HG02610 (cell line): Measurements from ENCODE around the gene LRBA.

Experiments
- ATAC-seq: cut with Tn5 transposase; IDR thresholded peaks from one replicate; pipeline ENCODE4 v1.9.1; 2021; ENCODE audit warnings: mild to moderate bottlenecking, moderate library complexity; ENCODE audit not compliant: unreplicated experiment

Gene LRBA

DNA sequence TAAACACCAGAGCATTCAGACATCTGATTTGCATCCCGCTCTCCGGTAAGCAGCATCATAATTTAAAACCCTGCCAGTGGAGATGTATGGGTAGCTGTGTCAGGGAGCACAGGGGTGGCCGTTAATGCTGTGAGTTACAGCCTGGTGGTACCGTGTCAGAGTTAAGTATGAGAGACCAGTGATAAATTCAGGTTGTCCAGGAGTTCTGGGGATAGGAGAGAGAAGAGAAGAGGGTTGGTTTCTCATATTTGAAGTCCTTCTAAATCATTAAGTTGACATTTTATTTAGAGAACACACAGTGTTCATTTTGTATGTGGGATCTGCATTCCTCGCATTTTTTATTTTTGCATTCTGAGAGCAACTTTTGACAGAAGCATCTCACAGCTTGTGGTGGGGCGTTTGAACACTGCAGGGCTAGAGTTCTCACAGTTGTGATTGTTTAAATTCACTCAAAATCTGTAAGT is 779.2 kb downstream of the LRBA start:
- no peak for ATAC-seq

- no peak for ATAC-seq
Observed at GRCh38 chr4:150235317-150235716, 779.8 kb downstream of the LRBA start.

GRCh38 chr4:150234246-150234645 is 780.8 kb downstream of the LRBA start:
- no peak for ATAC-seq

DNA sequence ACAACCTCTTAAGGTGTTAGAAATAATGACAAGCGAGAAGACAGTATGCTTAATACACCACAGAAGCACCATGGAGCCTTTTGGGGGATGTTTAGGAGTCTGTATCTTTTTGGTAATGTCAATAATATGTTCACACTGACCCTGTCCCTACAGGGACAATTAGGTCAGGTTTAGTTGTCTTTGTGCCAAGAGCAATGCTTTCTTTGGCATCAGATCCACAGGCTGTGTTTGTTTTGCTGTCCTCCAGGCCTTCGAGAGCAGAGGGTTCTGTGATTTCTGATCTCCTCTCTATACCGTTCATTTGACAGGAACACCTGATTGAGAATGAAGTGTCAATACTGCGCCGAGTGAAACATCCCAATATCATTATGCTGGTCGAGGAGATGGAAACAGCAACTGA is 783.1 kb downstream of the LRBA start:
- ATAC-seq: no peak

DNA sequence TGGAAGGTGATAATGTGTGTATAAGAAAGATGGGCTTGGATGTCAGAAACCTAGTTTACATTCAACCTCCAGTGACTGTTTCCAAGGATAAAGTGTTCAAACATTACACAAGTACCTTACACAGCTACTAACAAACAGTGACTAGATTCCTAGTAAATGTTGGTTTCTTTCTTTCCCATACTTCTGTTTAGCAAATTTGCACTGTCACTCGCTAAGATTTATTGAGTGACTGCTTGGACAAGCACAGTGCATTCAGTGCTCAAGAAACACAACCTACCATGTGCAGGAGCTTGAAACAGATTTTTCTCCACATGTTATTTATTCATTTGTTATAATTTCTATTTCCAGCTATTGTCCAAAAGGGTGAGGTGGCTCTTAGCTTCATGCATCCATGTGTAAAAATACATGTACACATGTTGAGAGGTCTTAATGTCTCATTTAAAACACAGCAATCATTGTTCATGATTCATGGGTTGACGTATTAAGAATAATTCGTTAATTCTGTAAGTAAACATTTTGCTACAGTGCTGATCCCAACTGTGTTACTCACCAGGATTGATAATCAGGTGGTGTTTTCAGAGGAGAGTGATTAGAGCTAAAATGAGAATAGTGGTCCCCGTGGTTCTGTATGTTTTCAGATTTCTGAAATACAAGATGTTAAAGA is 783.8 kb downstream of the LRBA start:
- ATAC-seq: no peak

DNA sequence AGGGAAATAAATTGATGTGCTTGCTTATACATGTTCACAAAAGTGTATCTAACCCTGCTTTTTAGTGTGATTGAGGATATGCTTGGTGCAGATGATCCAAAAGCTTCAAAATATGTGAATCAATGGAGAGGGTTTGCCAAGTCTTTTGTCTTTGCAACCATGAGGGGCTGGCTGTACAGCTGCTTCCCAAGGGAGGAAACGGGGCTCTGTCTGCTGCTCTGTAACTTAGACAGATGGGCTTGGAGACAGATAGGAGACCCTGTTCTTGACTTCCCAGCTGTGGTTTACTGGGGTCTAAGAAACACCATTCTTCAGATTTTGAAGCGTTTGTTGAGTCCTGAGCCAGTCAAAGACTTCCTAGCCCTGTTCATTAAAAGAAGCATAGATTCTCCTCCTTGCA is 784.5 kb downstream of the LRBA start:
- ATAC-seq: no peak

GRCh38 chr4:150229520-150229919 is 785.6 kb downstream of the LRBA start:
- no peak for ATAC-seq

DNA sequence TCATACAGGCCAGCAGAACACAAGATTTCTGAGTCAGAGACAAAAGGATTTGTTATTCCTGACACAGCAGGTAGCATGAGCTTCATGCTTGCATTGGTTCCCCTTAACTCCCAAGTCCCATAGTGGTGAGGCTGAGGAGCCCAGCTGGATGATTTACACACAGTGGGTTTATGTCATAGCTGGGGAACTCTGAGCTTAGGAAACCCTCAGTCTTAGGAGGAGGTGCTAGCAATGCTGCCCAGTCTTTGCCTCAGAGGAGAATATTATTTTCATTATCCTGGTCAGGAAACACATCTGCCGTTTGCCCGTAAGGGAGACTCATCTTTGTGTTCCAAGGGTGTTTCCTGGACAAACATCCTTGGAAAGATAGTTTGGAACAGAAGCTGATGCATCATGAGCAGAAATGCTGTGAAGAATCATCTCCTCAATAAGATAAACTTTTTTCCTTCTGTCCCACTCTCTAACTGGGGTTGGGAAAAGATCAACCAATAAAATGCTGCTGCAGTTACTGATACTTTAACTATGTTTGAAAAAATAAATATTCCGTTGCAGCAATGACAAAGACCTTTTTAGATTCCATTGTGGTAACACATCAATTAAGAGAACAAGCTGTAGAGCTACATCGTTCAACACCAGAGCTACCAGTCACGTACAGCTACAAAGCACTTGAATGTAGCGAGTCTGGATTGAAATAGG is 790.0 kb downstream of the LRBA start:
- no peak for ATAC-seq

- no peak for ATAC-seq
Observed at GRCh38 chr4:150219841-150220240, 795.2 kb downstream of the LRBA start.

DNA sequence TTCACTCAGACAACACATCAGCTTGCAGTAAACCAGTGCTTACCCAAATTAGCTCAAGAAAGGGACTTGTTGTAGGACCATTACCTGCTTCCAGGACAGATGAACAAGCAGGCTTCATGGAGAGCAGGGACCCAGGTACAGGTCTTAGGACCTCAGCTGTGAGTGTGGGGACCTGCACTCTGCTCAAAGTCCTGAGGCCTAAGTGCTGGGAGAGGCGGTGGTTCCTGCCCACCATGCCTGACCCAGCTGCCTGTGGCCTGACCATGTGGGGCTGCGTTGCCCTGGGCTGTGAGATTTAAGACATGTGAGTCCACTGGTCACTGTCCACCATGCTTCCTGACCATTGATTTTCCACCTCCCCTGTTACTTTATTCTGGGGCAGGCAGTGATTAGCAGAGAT is 796.6 kb downstream of the LRBA start:
- ATAC-seq: no peak

GRCh38 chr4:150217808-150218207 is 797.3 kb downstream of the LRBA start:
- ATAC-seq: no peak

GRCh38 chr4:150217192-150217591 is 797.9 kb downstream of the LRBA start:
- ATAC-seq: no peak

DNA sequence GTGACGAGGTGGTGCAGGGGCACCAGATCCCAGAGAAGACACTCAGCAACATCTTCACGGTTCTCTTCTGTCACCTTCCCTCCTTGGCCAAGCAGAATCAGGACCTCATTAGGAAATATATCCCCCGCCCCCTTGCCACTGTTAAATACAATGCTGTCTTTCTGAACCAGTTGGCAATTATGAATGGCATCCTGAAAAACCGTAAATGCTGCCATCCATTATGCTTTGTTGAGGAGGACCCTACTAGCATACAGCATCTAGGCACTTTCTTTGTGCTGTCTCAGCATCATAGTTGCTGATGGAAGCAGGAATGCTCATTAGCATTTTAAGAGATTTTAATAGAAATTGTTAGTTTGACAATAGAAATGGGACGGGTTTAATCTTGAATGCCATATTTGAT is 798.4 kb downstream of the LRBA start:
- no peak for ATAC-seq

GRCh38 chr4:150215601-150216000 is 799.5 kb downstream of the LRBA start:
- ATAC-seq: no peak
